Keratinocyte (primary cell): ENCODE measurements around the gene PLEKHJ1. TPM values are rescaled to one million over a fixed set of nuclear protein-coding genes. Genes with fewer than 3 reads are reported as not detected.

ENCODE experiments used
- DNase-seq: peaks from one replicate; pipeline ENCODE4 v3.0.0-alpha.2; 2011; ENCODE audit warnings: low read depth, missing footprints, low spot score
- FAIRE-seq: peaks from 2 replicates; lab custom pipeline; 2011; peaks lifted over from hg19 to GRCh38; lab: Jason Lieb, UNC
- H2AFZ ChIP-seq: 2 replicates; pipeline ENCODE4 v1.6.0; 2012; ENCODE audit warnings: low read length, control low read depth, inconsistent platforms; ENCODE audit not compliant: control insufficient read depth
- H3K27ac ChIP-seq: 2 replicates; pipeline ENCODE4 v1.5.1; 2011; ENCODE audit warnings: low read length; ENCODE audit not compliant: control insufficient read depth, insufficient read depth
- H3K27me3 ChIP-seq: 3 replicates; pipeline ENCODE4 v1.6.0; 2011; ENCODE audit warnings: low read length; ENCODE audit not compliant: control insufficient read depth, insufficient read depth; ENCODE audit errors: extremely low read depth
- H3K36me3 ChIP-seq, 2 experiments: 2 replicates in 1 of 2; 3 replicates in 1 of 2; pipeline ENCODE4 v1.5.1; 2011; ENCODE audit warnings: low read length in 2 of 2, mild to moderate bottlenecking in 1 of 2; ENCODE audit not compliant: control insufficient read depth in 2 of 2, insufficient read depth in 2 of 2; ENCODE audit errors: extremely low read depth in 1 of 2
- H3K4me1 ChIP-seq: 3 replicates; pipeline ENCODE4 v1.5.1; 2011; ENCODE audit warnings: low read length; ENCODE audit not compliant: control insufficient read depth, insufficient read depth; ENCODE audit errors: extremely low read depth
- H3K4me2 ChIP-seq: 3 replicates; pipeline ENCODE4 v1.6.0; 2011; ENCODE audit warnings: low read depth, low read length; ENCODE audit not compliant: control insufficient read depth, insufficient read depth; ENCODE audit errors: extremely low read depth
- H3K4me3 ChIP-seq, 3 experiments: fragments of 200-600 bp in 1 of 3; sonication (generic) in 1 of 3; 2 replicates in 2 of 3; 3 replicates in 1 of 3; pipeline ENCODE4 v1.5.1; 2011 to 2016; ENCODE audit warnings: low read length in 3 of 3, mild to moderate bottlenecking in 3 of 3, control low read depth in 2 of 3, inconsistent platforms in 1 of 3, low read depth in 1 of 3, mixed read lengths in 1 of 3, mixed run types in 1 of 3, moderate library complexity in 1 of 3; ENCODE audit not compliant: control insufficient read depth in 2 of 3, insufficient read depth in 2 of 3; ENCODE audit errors: extremely low read depth in 1 of 3
- H3K79me2 ChIP-seq: 2 replicates; pipeline ENCODE4 v1.6.0; 2012; ENCODE audit warnings: low read length; ENCODE audit not compliant: control insufficient read depth, insufficient read depth
- H3K9ac ChIP-seq: 3 replicates; pipeline ENCODE4 v1.6.0; 2011; ENCODE audit warnings: low read length; ENCODE audit not compliant: control insufficient read depth, insufficient read depth; ENCODE audit errors: extremely low read depth
- H3K9me1 ChIP-seq: 3 replicates; pipeline ENCODE4 v1.6.0; 2011; ENCODE audit warnings: low read length; ENCODE audit not compliant: control insufficient read depth, insufficient read depth; ENCODE audit errors: extremely low read depth
- H3K9me3 ChIP-seq: 2 replicates; pipeline ENCODE4 v1.5.1; 2012; ENCODE audit warnings: low read depth, low read length; ENCODE audit not compliant: control insufficient read depth
- H4K20me1 ChIP-seq: 3 replicates; pipeline ENCODE4 v1.6.0; 2011; ENCODE audit warnings: low read length; ENCODE audit not compliant: control insufficient read depth, insufficient read depth; ENCODE audit errors: extremely low read depth
- EZH2 ChIP-seq: IDR thresholded peaks from one replicate; pipeline ENCODE4 v1.6.1; 2012; ENCODE audit warnings: inconsistent platforms, mild to moderate bottlenecking, low read length, moderate library complexity
- dilution Hi-C: fragments of 300-500 bp; cut with MboI; formaldehyde crosslinking; loops from one replicate; pipeline ENCODE4 v1.7.0; 2020; ENCODE audit warnings: low sequenced_read_pairs; ENCODE audit not compliant: extremely low pct_ligation_motif_present
- polyA plus RNA-seq, 5 experiments: library from polyadenylated mRNA; depleted of rRNA in 3 of 5; stranded (reverse) in 3 of 5; stranded (forward) in 1 of 5; unstranded in 1 of 5; fragments of >200 nt; gene quantifications; 1 replicate in 1 of 5; 2 replicates in 3 of 5; 3 replicates in 1 of 5; pipeline versions ENCODE4 v1.2.1 to v1.2.3, GENCODE V29; 2011 to 2012; ENCODE audit warnings: missing spikeins in 2 of 5, low read depth in 1 of 5, low replicate concordance in 1 of 5
- TF ChIP-seq, protein P1 (sequence below), 3 experiments: IDR thresholded peaks in 1 of 3; conservative IDR thresholded peaks in 1 of 3; optimal IDR thresholded peaks in 1 of 3; 2 replicates in 2 of 3; 3 replicates in 1 of 3; pipeline versions ENCODE3 to v1.5.1; 2011; ENCODE audit warnings: low read length in 3 of 3, mild to moderate bottlenecking in 3 of 3, moderate library complexity in 2 of 3, control low read depth in 1 of 3, inconsistent platforms in 1 of 3; ENCODE audit not compliant: insufficient read depth in 2 of 3; ENCODE audit errors: extremely low read depth in 1 of 3

PLEKHJ1 gene
- polyA plus RNA-seq, 1 donor (not counting 4 experiments of a cell fraction or from before 2014, with no cell fraction given) = 36.8 TPM

- dilution Hi-C loops = no loop called here
- Histone ChIP-seq H2AFZ (peak overlapping the region; percentile 47), H3K9me1 (no peaks in the 10 kb centered on the region), H4K20me1 (peaks cover 13% of the 10 kb centered on the region), H3K27ac (no peak overlapping the region), H3K9ac (no peak overlapping the region), H3K79me2 (peaks cover 20% of the 10 kb centered on the region), H3K36me3 (no peaks in the 10 kb centered on the region), H3K4me3 (no peak overlapping the region), H3K27me3 (no peaks in the 10 kb centered on the region), H3K4me1 (peaks cover 3% of the 10 kb centered on the region), H3K4me2 (no peak overlapping the region), H3K9me3 (no peaks in the 10 kb centered on the region)
- DNase-seq (no peak), FAIRE-seq (no peak)
- TF ChIP-seq EZH2 = no peak
- TF ChIP-seq, protein P1, sequence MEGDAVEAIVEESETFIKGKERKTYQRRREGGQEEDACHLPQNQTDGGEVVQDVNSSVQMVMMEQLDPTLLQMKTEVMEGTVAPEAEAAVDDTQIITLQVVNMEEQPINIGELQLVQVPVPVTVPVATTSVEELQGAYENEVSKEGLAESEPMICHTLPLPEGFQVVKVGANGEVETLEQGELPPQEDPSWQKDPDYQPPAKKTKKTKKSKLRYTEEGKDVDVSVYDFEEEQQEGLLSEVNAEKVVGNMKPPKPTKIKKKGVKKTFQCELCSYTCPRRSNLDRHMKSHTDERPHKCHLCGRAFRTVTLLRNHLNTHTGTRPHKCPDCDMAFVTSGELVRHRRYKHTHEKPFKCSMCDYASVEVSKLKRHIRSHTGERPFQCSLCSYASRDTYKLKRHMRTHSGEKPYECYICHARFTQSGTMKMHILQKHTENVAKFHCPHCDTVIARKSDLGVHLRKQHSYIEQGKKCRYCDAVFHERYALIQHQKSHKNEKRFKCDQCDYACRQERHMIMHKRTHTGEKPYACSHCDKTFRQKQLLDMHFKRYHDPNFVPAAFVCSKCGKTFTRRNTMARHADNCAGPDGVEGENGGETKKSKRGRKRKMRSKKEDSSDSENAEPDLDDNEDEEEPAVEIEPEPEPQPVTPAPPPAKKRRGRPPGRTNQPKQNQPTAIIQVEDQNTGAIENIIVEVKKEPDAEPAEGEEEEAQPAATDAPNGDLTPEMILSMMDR (optimal IDR thresholded peaks at IDR 0.05 in 1 of 3, IDR thresholded peaks at IDR 0.05 in 1 of 3, conservative IDR thresholded peaks at IDR 0.05 in 1 of 3; ENCODE audit: extremely low read depth in 1 of 3, insufficient read depth in 2 of 3, low read length in 3 of 3) = no peak
These were observed 30.3 kb upstream of the PLEKHJ1 start for GRCh38 chr19:2266183-2266993.

GRCh38 chr19:2261438-2262172, 25.5 kb upstream of the PLEKHJ1 start:
- Histone ChIP-seq H3K4me2 (no peak overlapping the region), H3K79me2 (no peaks in the 10 kb centered on the region), H4K20me1 (no peaks in the 10 kb centered on the region), H3K4me3 (no peak overlapping the region), H3K4me1 (no peaks in the 10 kb centered on the region), H2AFZ (no peak overlapping the region), H3K9me3 (no peaks in the 10 kb centered on the region), H3K27me3 (no peaks in the 10 kb centered on the region), H3K9ac (no peak overlapping the region), H3K27ac (no peak overlapping the region), H3K9me1 (no peaks in the 10 kb centered on the region), H3K36me3 (no peaks in the 10 kb centered on the region)
- FAIRE-seq (no peak), DNase-seq (no peak)
- dilution Hi-C loops = no loop called here
- TF ChIP-seq, protein P1 (optimal IDR thresholded peaks at IDR 0.05 in 1 of 3, IDR thresholded peaks at IDR 0.05 in 1 of 3, conservative IDR thresholded peaks at IDR 0.05 in 1 of 3; ENCODE audit: extremely low read depth in 1 of 3, insufficient read depth in 2 of 3, low read length in 3 of 3) = peak; percentile 62 to 73 (median 72)
- TF ChIP-seq EZH2 = no peak
